AG04449 (cell line): ENCODE data around the gene NT5C1B.

ENCODE experiments used
- CTCF ChIA-PET: fragments of 350-600 bp; formaldehyde crosslinking; extraction: SDS; loops from one replicate; lab custom pipeline; 2021; ENCODE audit warnings: antibody characterized with exemption; lab: Yijun Ruan, JAX
- POLR2A ChIA-PET: fragments of 400-600, 350-600 bp; formaldehyde crosslinking; extraction: SDS; loops from one replicate; lab custom pipeline; 2020; ENCODE audit warnings: antibody characterized with exemption, inconsistent platforms; lab: Yijun Ruan, JAX
- DNase-seq: peaks from one replicate; pipeline ENCODE4 v3.0.0-alpha.2; 2010; ENCODE audit warnings: low read depth, low spot score
- H3K4me3 ChIP-seq: 2 replicates; pipeline ENCODE4 v1.5.1; 2011; ENCODE audit warnings: low read depth, mild to moderate bottlenecking, control low read depth, low read length
- CTCF ChIP-seq: IDR thresholded peaks from one replicate; pipeline ENCODE4 v1.5.1; 2011; ENCODE audit warnings: mild to moderate bottlenecking, moderate library complexity, low read length, control low read depth, inconsistent platforms; ENCODE audit not compliant: insufficient read depth; ENCODE audit errors: missing control alignments

NT5C1B gene

GRCh38 chr2:18626256-18626668 lies 36.9 kb upstream of the NT5C1B start:
- DNase-seq, result no peak
- ChIA-PET POLR2A (no interaction called here), CTCF (interaction anchor here (3.1 kb wide), 1 partner anchor 106 kb away, joined by 12 read pairs; no protein-coding TSS in a partner anchor)

DNA sequence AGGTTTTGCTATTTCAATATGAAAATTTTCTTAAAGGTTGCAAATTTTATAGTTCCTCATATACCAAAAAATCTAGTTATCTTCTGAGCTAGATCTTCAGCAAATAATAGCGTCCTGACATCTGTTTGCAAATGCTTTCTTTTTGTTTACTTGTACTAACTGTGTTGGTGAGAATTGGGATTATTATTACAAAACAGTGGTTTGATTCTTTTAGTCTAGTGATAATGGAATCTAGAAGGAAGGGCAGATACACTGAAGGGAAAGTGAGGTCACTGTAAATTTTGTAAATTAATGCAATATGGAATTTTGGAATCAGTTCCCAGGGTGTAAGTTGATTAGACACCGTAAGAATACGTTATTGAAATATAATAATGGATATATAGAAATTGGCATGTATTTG lies 36.2 kb upstream of the NT5C1B start:
- no peak for TF ChIP-seq CTCF
- no peak overlapping the region for H3K4me3 ChIP-seq
- no peak for DNase-seq
- CTCF ChIA-PET, result interaction anchor here (2.4 to 3.1 kb wide), 2 partner anchors 20 to 106 kb away, joined by 9 to 12 read pairs; no protein-coding TSS in a partner anchor
- POLR2A ChIA-PET, result interaction anchor here (0.6 kb wide), 1 partner anchor 202 kb away, joined by 3 read pairs; no protein-coding TSS in a partner anchor

More at GRCh38 chr2:18626256-18626668, 36.9 kb upstream of the NT5C1B start:
- no peak for TF ChIP-seq CTCF
- H3K4me3 ChIP-seq, result no peak overlapping the region

DNA sequence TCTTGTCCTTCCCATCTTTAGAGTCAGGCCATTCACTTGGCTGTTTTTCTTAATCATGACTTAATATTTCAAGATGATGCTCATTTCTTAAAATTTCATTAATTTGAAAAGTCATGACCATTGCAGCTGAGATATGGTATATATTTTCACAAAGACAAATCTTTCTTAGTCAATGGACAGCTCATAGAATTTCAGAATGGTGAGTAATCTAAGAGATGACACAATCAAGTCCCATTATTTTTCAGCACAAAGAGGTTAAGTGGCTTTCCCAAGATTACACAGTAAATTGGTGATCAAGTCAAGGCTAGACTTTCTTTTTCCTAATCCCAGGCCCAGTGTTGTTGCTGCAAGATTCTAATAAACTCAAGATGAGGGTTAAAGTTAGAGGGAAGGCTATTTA lies 34.4 kb upstream of the NT5C1B start:
- ChIA-PET POLR2A (no interaction called here), CTCF (interaction anchor here (2.4 to 3.1 kb wide), 2 partner anchors 19 to 104 kb away, joined by 9 to 12 read pairs; no protein-coding TSS in a partner anchor)
- H3K4me3 ChIP-seq, result no peak overlapping the region
- no peak for TF ChIP-seq CTCF
- no peak for DNase-seq

GRCh38 chr2:18620867-18621632 lies 31.7 kb upstream of the NT5C1B start:
- TF ChIP-seq CTCF, result no peak
- no peak overlapping the region for H3K4me3 ChIP-seq
- CTCF ChIA-PET, result no interaction called here
- POLR2A ChIA-PET, result no interaction called here
- no peak for DNase-seq

- ChIA-PET CTCF (no interaction called here), POLR2A (no interaction called here)
- no peak for DNase-seq
- H3K4me3 ChIP-seq, result no peak overlapping the region
- no peak for TF ChIP-seq CTCF
Observed at GRCh38 chr2:18619091-18619490, 29.7 kb upstream of the NT5C1B start.

GRCh38 chr2:18614041-18614440 lies 24.7 kb upstream of the NT5C1B start:
- CTCF ChIA-PET, result interaction anchor here (0.6 to 1.6 kb wide), 6 partner anchors 13 to 178 kb away, joined by 3 to 4 read pairs (median 3); no protein-coding TSS in a partner anchor
- no peak for DNase-seq
- TF ChIP-seq CTCF, result no peak
- H3K4me3 ChIP-seq, result no peak overlapping the region
- POLR2A ChIA-PET, result interaction anchor here (0.6 kb wide), 1 partner anchor 88 kb away, joined by 3 read pairs; no protein-coding TSS in a partner anchor
